PC-9 (cell line): Measurements from ENCODE around the gene IGF2R. TPM values are rescaled to one million over a fixed set of nuclear protein-coding genes. Genes with fewer than 3 reads are reported as not detected.

Source experiments
- BruUV-seq: library from RNA; stranded (reverse); fragments of 400-500 nt; replicated peaks from 2 replicates; lab custom pipeline; 2021; lab: Mats Ljungman, UMichigan
- CTCF ChIA-PET: fragments of 300-600 bp; sonication (Branson Sonifier 250); formaldehyde crosslinking; loops from one replicate; lab custom pipeline; 2022; ENCODE audit warnings: antibody characterized with exemption; lab: Charles Lee
- POLR2A ChIA-PET: fragments of 300-600 bp; sonication (Branson Sonifier 250); formaldehyde crosslinking; loops from one replicate; lab custom pipeline; 2022; ENCODE audit warnings: antibody characterized with exemption; ENCODE audit not compliant: unreplicated experiment; lab: Charles Lee
- DNase-seq, 2 experiments: peaks; one replicate each; pipeline versions ENCODE4 v3.0.0 to v3.0.0-alpha.2; 2015 to 2022; ENCODE audit warnings: mixed read lengths in 1 of 2
- H2AFZ ChIP-seq: fragments of 200-600 bp; sonication (generic); 2 replicates; pipeline ENCODE4 v1.8.1; 2017; ENCODE audit warnings: antibody characterized with exemption
- H3F3A ChIP-seq: fragments of 200-600 bp; sonication (generic); 2 replicates; pipeline ENCODE4 v1.8.1; 2017; ENCODE audit warnings: antibody characterized with exemption, mild to moderate bottlenecking, low read depth; ENCODE audit not compliant: insufficient read depth
- H3K27ac ChIP-seq: fragments of 200-600 bp; sonication (generic); 2 replicates; pipeline ENCODE4 v1.6.1; 2016; ENCODE audit warnings: mixed run types
- H3K27me3 ChIP-seq: fragments of 200-600 bp; sonication (generic); 2 replicates; pipeline ENCODE4 v1.6.1; 2016; ENCODE audit warnings: low read depth, mixed run types; ENCODE audit not compliant: insufficient read depth
- H3K36me3 ChIP-seq: fragments of 200-600 bp; sonication (generic); 2 replicates; pipeline ENCODE4 v1.6.1; 2016; ENCODE audit warnings: low read depth, mixed run types
- H3K4me1 ChIP-seq: fragments of 200-600 bp; sonication (generic); replicated peaks from 2 replicates; pipeline ENCODE4 v1.6.1; 2016; ENCODE audit warnings: mixed run types; ENCODE audit not compliant: insufficient read depth
- H3K4me2 ChIP-seq: fragments of 200-600 bp; sonication (generic); 2 replicates; pipeline ENCODE4 v1.6.1; 2017; ENCODE audit warnings: mixed run types
- H3K4me3 ChIP-seq: fragments of 200-600 bp; sonication (generic); 2 replicates; pipeline ENCODE4 v1.6.1; 2016; ENCODE audit warnings: mixed run types
- H3K79me2 ChIP-seq: fragments of 200-600 bp; sonication (generic); 2 replicates; pipeline ENCODE4 v1.6.1; 2017; ENCODE audit warnings: low read depth, mixed run types
- H3K9me2 ChIP-seq: fragments of 200-600 bp; sonication (generic); 2 replicates; pipeline ENCODE4 v1.8.1; 2017; ENCODE audit warnings: mild to moderate bottlenecking; ENCODE audit not compliant: insufficient read depth
- H3K9me3 ChIP-seq: fragments of 200-600 bp; sonication (generic); 2 replicates; pipeline ENCODE4 v1.8.1; 2016; ENCODE audit warnings: low read depth; ENCODE audit not compliant: insufficient read depth
- H4K20me1 ChIP-seq: fragments of 200-600 bp; sonication (generic); 2 replicates; pipeline ENCODE4 v1.8.1; 2017; ENCODE audit not compliant: insufficient read depth
- EZH2 ChIP-seq: fragments of 200-600 bp; sonication (generic); IDR thresholded peaks from 2 replicates; pipeline ENCODE4 v1.8.0; 2017; ENCODE audit warnings: antibody characterized with exemption, low read depth
- intact Hi-C: fragments of 100-400 bp; cut with micrococcal nuclease; formaldehyde crosslinking; loops from one replicate; pipeline ENCODE4 v1.10.0; 2022; ENCODE audit not compliant: unreplicated experiment
- total RNA-seq: library from RNA; stranded (reverse); gene quantifications from 2 replicates; pipeline ENCODE4 v1.2.3, GENCODE V29; 2021
- TF ChIP-seq, protein P1 (sequence below): fragments of 200-600 bp; sonication (generic); conservative IDR thresholded peaks from 2 replicates; pipeline ENCODE4 v1.6.1; 2017; ENCODE audit warnings: mixed run types, antibody characterized with exemption, mild to moderate bottlenecking, moderate library complexity

The IGF2R gene
- total RNA-seq, 1 experiment from 2014 or later = 53.1 TPM

GRCh38 chr6:159981403-159982245, 12.7 kb downstream of the IGF2R start:
- ChIA-PET POLR2A (no interaction called here), CTCF (no interaction called here)
- BruUV-seq = no TSS peak
- H3K36me3 ChIP-seq = no peaks in the 10 kb centered on the region
- H3K9me3 ChIP-seq = no peaks in the 10 kb centered on the region
- peaks cover 97% of the 10 kb centered on the region for H3K79me2 ChIP-seq
- H3K4me1 ChIP-seq = peaks cover 36% of the 10 kb centered on the region
- intact Hi-C loops = no loop called here
- no peak overlapping the region for H3K27ac ChIP-seq
- H3F3A ChIP-seq = peaks cover 20% of the 10 kb centered on the region; the same call in 1 of the 2 replicates
- no peak for DNase-seq
- H3K27me3 ChIP-seq = no peaks in the 10 kb centered on the region
- H4K20me1 ChIP-seq = peaks cover 83% of the 10 kb centered on the region
- H3K9me2 ChIP-seq = no peaks in the 10 kb centered on the region
- no peak overlapping the region for H3K4me3 ChIP-seq
- no peak overlapping the region for H3K4me2 ChIP-seq
- no peak overlapping the region for H2AFZ ChIP-seq
- TF ChIP-seq, protein P1, sequence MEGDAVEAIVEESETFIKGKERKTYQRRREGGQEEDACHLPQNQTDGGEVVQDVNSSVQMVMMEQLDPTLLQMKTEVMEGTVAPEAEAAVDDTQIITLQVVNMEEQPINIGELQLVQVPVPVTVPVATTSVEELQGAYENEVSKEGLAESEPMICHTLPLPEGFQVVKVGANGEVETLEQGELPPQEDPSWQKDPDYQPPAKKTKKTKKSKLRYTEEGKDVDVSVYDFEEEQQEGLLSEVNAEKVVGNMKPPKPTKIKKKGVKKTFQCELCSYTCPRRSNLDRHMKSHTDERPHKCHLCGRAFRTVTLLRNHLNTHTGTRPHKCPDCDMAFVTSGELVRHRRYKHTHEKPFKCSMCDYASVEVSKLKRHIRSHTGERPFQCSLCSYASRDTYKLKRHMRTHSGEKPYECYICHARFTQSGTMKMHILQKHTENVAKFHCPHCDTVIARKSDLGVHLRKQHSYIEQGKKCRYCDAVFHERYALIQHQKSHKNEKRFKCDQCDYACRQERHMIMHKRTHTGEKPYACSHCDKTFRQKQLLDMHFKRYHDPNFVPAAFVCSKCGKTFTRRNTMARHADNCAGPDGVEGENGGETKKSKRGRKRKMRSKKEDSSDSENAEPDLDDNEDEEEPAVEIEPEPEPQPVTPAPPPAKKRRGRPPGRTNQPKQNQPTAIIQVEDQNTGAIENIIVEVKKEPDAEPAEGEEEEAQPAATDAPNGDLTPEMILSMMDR = no peak
- no peak for TF ChIP-seq EZH2

DNA sequence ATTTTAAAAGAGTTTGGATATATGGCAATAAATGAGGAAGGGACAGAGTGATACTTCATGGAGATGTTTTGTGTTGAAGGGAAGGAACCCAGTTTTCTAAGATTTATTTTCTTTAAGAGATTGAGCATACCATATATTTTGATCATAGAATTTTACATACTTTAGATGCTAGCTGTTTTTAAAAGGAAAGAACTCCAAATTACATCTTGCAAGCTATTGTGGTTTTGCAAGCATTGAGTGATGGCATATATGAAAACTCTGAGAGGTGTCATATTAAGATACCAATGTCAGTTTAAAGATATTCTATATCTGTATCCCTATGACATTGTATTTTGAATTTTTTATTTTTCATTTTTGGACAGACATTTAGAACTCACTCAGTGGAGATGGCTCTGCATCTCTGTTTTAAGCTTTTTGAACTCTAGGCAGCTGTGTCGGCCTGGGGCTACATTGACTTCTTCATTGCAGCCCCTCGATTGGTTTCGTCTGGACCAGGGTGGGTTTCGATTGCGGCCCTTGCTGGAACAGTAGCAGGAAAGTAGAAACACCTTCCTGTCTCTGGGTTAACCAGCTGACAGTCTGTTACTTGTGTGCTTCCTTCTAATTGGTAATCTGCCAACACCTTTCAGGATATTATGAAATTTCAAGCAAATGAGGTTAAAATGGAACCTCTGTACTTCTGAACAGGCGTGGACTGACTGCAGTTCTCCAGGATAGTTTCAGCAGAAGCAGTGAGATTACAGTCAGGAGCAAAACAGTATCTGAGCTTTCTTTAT, 14.0 kb downstream of the IGF2R start:
- TF ChIP-seq EZH2 = no peak
- TF ChIP-seq, protein P1 = no peak
- DNase-seq = no peak
- H2AFZ ChIP-seq = no peak overlapping the region
- H3K36me3 ChIP-seq = no peaks in the 10 kb centered on the region
- peaks cover 23% of the 10 kb centered on the region for H3K4me1 ChIP-seq
- intact Hi-C loops = no loop called here
- ChIA-PET POLR2A (interaction anchor here (0.5 kb wide), 1 partner anchor 292 kb away, joined by 10 read pairs; no protein-coding TSS in a partner anchor), CTCF (interaction anchor here (0.6 kb wide), 1 partner anchor 1057 kb away, joined by 3 read pairs; no protein-coding TSS in a partner anchor)
- H3K4me3 ChIP-seq = no peak overlapping the region
- no peaks in the 10 kb centered on the region for H3K9me3 ChIP-seq
- no peak overlapping the region for H3K4me2 ChIP-seq
- peaks cover 97% of the 10 kb centered on the region for H3K79me2 ChIP-seq
- peaks cover 17% of the 10 kb centered on the region; the same call in 1 of the 2 replicates for H3F3A ChIP-seq
- no peaks in the 10 kb centered on the region for H3K27me3 ChIP-seq
- no TSS peak for BruUV-seq
- H3K27ac ChIP-seq = no peak overlapping the region
- H3K9me2 ChIP-seq = no peaks in the 10 kb centered on the region
- H4K20me1 ChIP-seq = peaks cover 72% of the 10 kb centered on the region

DNA sequence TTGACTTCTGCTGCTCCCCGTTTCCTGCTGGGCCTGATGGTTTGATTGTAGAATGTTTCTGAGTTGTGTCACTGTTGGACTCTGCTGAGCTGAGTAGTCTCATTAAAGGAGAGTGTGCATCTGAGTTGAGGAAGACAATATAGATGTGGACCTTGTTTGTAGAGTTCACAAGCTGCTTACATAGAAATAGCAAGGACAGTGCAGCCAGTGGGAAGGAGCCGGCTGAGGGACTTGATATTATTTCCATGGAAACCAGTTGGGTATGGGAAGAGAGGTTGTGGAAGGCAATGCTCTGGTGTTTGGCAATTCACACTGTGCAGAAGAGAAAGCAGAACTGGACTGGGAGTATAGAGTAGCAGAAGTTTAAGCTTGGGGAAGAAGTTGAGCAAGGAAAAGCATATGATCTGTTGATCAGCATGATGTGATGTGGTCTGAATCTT, 14.8 kb downstream of the IGF2R start:
- Histone ChIP-seq H4K20me1 (peaks cover 65% of the 10 kb centered on the region), H3K4me1 (peaks cover 15% of the 10 kb centered on the region), H3F3A (peaks cover 9% of the 10 kb centered on the region; the same call in 1 of the 2 replicates), H3K79me2 (peaks cover 97% of the 10 kb centered on the region), H3K9me2 (no peaks in the 10 kb centered on the region), H3K4me3 (no peak overlapping the region), H3K9me3 (no peaks in the 10 kb centered on the region), H3K4me2 (no peak overlapping the region), H3K27ac (no peak overlapping the region), H2AFZ (no peak overlapping the region), H3K36me3 (no peaks in the 10 kb centered on the region), H3K27me3 (no peaks in the 10 kb centered on the region)
- intact Hi-C loops = no loop called here
- CTCF ChIA-PET = interaction anchor here (0.6 kb wide), 1 partner anchor 1058 kb away, joined by 3 read pairs; no protein-coding TSS in a partner anchor
- TF ChIP-seq, protein P1 = no peak
- no peak for TF ChIP-seq EZH2
- POLR2A ChIA-PET = no interaction called here
- BruUV-seq = no TSS peak
- no peak for DNase-seq
